ENCODE data around the gene RCAN2. TPM values are rescaled to one million over a fixed set of nuclear protein-coding genes. Genes with fewer than 3 reads are reported as not detected.

RCAN2 gene
- total RNA-seq, 2 experiments from 2014 or later, result 2.8 to 3.1 TPM

- ChIA-PET POLR2A (no interaction called here), CTCF (interaction anchor here (0.7 kb wide), 1 partner anchor 97 kb away, joined by 3 read pairs; no protein-coding TSS in a partner anchor)
- no peak overlapping the region for H3K4me3 Mint-ChIP-seq
- peaks cover 9% of the 10 kb centered on the region for H3K27me3 Mint-ChIP-seq
- DNase-seq, result no peak
- H3K4me1 Mint-ChIP-seq, result no peaks in the 10 kb centered on the region
- H3K9me3 Mint-ChIP-seq, result no peaks in the 10 kb centered on the region
- H3K27ac Mint-ChIP-seq, result no peak overlapping the region
- H3K36me3 Mint-ChIP-seq (ENCODE audit: low read depth), result no peaks in the 10 kb centered on the region
Measured at GRCh38 chr6:46203391-46204177, 287.7 kb downstream of the RCAN2 start.

GRCh38 chr6:46201702-46202101 lies 289.5 kb downstream of the RCAN2 start:
- CTCF ChIA-PET, result no interaction called here
- Mint-ChIP-seq H3K4me1 (no peaks in the 10 kb centered on the region), H3K36me3 (ENCODE audit: low read depth) (no peaks in the 10 kb centered on the region), H3K27me3 (peaks cover 9% of the 10 kb centered on the region), H3K4me3 (no peak overlapping the region), H3K27ac (no peak overlapping the region), H3K9me3 (no peaks in the 10 kb centered on the region)
- POLR2A ChIA-PET, result no interaction called here
- no peak for DNase-seq

- Mint-ChIP-seq H3K9me3 (no peaks in the 10 kb centered on the region), H3K36me3 (ENCODE audit: low read depth) (no peaks in the 10 kb centered on the region), H3K27me3 (peaks cover 17% of the 10 kb centered on the region), H3K4me3 (no peak overlapping the region), H3K4me1 (no peaks in the 10 kb centered on the region), H3K27ac (no peak overlapping the region)
- ChIA-PET POLR2A (no interaction called here), CTCF (interaction anchor here (1.7 kb wide), 1 partner anchor 109 kb away, joined by 4 read pairs; no protein-coding TSS in a partner anchor)
- no peak for DNase-seq
Measured at GRCh38 chr6:46199387-46199786, 291.9 kb downstream of the RCAN2 start.

DNA sequence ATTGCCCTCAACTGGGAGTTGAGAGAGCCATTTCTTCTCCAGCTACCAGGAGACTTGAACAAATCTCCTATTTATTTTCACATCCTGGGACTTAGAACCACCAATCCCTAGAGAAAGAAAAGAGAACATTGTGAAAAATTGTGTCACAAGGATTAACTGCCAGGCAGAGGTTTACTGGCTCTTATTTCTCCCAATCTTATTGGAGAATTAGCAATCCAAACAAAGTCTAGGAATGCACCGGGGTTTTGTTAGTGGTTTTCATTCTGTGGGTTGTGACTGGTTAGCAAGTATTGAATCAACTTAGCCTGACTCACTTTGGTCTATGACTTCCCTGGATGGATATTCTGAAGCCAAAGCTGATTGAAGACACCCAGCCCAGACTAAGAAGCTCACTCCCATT lies 299.3 kb downstream of the RCAN2 start:
- Mint-ChIP-seq H3K27ac (no peak overlapping the region), H3K9me3 (no peaks in the 10 kb centered on the region)

DNA sequence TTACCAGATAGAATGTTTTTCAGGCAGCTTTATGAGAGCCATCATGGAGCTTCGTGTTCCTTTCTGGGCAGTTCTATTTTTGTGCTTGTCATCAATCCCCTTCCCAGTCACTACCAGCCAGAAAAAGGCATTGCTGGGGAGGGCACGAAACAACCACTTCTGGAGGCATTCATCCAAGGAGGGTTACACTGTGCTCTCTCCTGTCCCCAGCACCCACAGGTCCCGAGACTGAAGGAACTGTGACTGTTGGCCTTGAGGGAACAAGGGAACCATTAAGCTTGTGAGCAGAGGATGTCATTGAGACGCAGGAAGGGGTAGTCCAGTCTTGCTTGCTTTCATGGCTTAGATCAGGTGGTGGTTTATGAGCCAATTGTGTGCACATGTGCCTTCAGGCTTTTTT lies 300.4 kb downstream of the RCAN2 start:
- Mint-ChIP-seq H3K9me3 (no peaks in the 10 kb centered on the region), H3K27me3 (peaks cover 25% of the 10 kb centered on the region), H3K4me3 (no peak overlapping the region), H3K36me3 (ENCODE audit: low read depth) (no peaks in the 10 kb centered on the region), H3K27ac (no peak overlapping the region), H3K4me1 (no peaks in the 10 kb centered on the region)
- POLR2A ChIA-PET, result no interaction called here
- CTCF ChIA-PET, result interaction anchor here (0.7 kb wide), 1 partner anchor 16 kb away, joined by 4 read pairs; no protein-coding TSS in a partner anchor
- DNase-seq, result no peak

More for the DNA sequence above, 299.3 kb downstream of the RCAN2 start:
- H3K4me3 Mint-ChIP-seq, result no peak overlapping the region
- ChIA-PET CTCF (no interaction called here), POLR2A (no interaction called here)
- DNase-seq, result no peak
- H3K4me1 Mint-ChIP-seq, result no peaks in the 10 kb centered on the region
- peaks cover 26% of the 10 kb centered on the region for H3K27me3 Mint-ChIP-seq
- no peaks in the 10 kb centered on the region for H3K36me3 Mint-ChIP-seq (ENCODE audit: low read depth)

GRCh38 chr6:46189726-46190125 lies 301.5 kb downstream of the RCAN2 start:
- POLR2A ChIA-PET, result no interaction called here

DNA sequence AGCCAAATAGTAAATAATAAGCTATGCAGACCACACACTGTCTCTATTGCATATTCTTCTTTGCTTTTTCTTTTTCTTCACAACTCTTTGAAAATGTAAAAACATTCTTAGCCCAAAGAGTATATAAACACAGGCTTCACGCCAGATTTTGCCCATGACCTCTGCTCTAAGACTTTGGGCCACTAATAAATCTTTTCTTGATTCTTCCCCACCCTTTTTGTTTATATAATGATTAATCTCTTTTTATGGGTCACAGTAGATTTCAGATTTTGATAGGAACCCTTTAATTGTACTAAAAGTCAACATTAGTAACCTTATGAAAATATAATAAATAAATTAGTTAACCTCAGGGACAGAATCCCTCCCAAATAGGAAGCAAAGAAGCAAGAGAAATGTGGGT lies 304.7 kb downstream of the RCAN2 start:
- no peak overlapping the region for H3K4me3 Mint-ChIP-seq
- H3K27ac Mint-ChIP-seq, result no peak overlapping the region
- ChIA-PET POLR2A (interaction anchor here (1.3 kb wide), 1 partner anchor 56 kb away, joined by 4 read pairs; the partner anchor contains the start of gene ENPP4), CTCF (no interaction called here)
- H3K27me3 Mint-ChIP-seq, result peaks cover 43% of the 10 kb centered on the region
- H3K36me3 Mint-ChIP-seq (ENCODE audit: low read depth), result no peaks in the 10 kb centered on the region
- no peaks in the 10 kb centered on the region for H3K4me1 Mint-ChIP-seq
- DNase-seq, result no peak
- no peaks in the 10 kb centered on the region for H3K9me3 Mint-ChIP-seq

More at GRCh38 chr6:46189726-46190125, 301.5 kb downstream of the RCAN2 start:
- H3K9me3 Mint-ChIP-seq, result no peaks in the 10 kb centered on the region
- H3K4me3 Mint-ChIP-seq, result no peak overlapping the region
- H3K4me1 Mint-ChIP-seq, result no peaks in the 10 kb centered on the region
- no peak overlapping the region for H3K27ac Mint-ChIP-seq
- peaks cover 30% of the 10 kb centered on the region for H3K27me3 Mint-ChIP-seq
- no peak for DNase-seq
- H3K36me3 Mint-ChIP-seq (ENCODE audit: low read depth), result no peaks in the 10 kb centered on the region
- CTCF ChIA-PET, result no interaction called here

DNA sequence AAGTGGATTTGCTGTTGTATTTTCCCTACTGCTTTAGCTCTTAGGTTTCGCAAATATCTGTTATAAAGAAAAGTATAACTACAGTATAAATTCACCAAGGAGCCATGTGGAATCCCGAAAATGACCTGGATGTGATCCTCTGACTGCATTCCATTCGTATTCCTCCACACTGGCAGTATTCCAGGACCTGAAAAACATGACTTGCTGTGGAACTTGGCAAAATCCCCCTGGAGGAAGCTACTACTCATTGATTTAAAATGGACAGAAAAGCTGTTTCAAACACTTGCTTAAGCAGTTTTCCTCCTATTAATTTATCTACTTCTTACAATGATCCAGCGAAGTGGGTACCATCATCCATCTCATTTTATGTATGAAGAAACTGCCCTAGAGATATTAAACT lies 307.1 kb downstream of the RCAN2 start:
- peaks cover 56% of the 10 kb centered on the region for H3K27me3 Mint-ChIP-seq
- H3K4me3 Mint-ChIP-seq, result no peak overlapping the region
- no peaks in the 10 kb centered on the region for H3K9me3 Mint-ChIP-seq
- H3K27ac Mint-ChIP-seq, result no peak overlapping the region
- H3K36me3 Mint-ChIP-seq (ENCODE audit: low read depth), result no peaks in the 10 kb centered on the region
- CTCF ChIA-PET, result no interaction called here
- POLR2A ChIA-PET, result no interaction called here
- H3K4me1 Mint-ChIP-seq, result no peaks in the 10 kb centered on the region
- DNase-seq, result no peak

- POLR2A ChIA-PET, result interaction anchor here (1.0 kb wide), 1 partner anchor 46 kb away, joined by 4 read pairs; the partner anchor contains the start of gene ENPP4
- H3K27me3 Mint-ChIP-seq, result peaks cover 74% of the 10 kb centered on the region
- no peaks in the 10 kb centered on the region for H3K36me3 Mint-ChIP-seq (ENCODE audit: low read depth)
Measured at GRCh38 chr6:46175976-46176375, 315.3 kb downstream of the RCAN2 start.

GRCh38 chr6:46175446-46175845 lies 315.8 kb downstream of the RCAN2 start:
- DNase-seq, result no peak
- ChIA-PET CTCF (no interaction called here), POLR2A (interaction anchor here (1.0 kb wide), 1 partner anchor 46 kb away, joined by 4 read pairs; the partner anchor contains the start of gene ENPP4)
- H3K4me1 Mint-ChIP-seq, result peaks cover 28% of the 10 kb centered on the region
- no peak overlapping the region for H3K4me3 Mint-ChIP-seq
- H3K36me3 Mint-ChIP-seq (ENCODE audit: low read depth), result no peaks in the 10 kb centered on the region
- no peaks in the 10 kb centered on the region for H3K9me3 Mint-ChIP-seq
- peaks cover 74% of the 10 kb centered on the region for H3K27me3 Mint-ChIP-seq
- H3K27ac Mint-ChIP-seq, result peak overlapping the region; percentile 60

More at GRCh38 chr6:46175976-46176375, 315.3 kb downstream of the RCAN2 start:
- no peak for DNase-seq
- no peak overlapping the region for H3K27ac Mint-ChIP-seq
- no peak overlapping the region for H3K4me3 Mint-ChIP-seq
- CTCF ChIA-PET, result interaction anchor here (0.9 kb wide), 1 partner anchor 235 kb away, joined by 3 read pairs; no protein-coding TSS in a partner anchor
- no peaks in the 10 kb centered on the region for H3K9me3 Mint-ChIP-seq
- peaks cover 26% of the 10 kb centered on the region for H3K4me1 Mint-ChIP-seq

DNA sequence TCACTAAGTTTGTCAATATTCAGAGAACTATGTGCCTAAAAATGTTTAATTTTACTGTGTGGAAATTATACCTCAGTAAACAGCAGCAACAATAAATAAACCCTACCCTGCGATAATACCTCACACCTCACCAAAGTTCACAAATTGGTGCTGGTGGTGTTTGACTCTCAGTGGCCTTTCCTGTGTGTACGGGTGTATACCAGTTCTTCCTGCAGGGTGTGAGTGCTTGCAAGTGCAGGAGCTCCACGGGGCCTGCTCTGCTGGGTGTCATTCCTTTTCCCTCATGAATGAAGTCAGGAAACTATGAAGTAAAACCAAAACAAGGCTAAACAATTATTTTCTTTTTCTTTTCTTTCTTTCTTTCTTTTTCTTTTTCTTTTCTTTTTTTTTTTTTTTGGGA lies 316.3 kb downstream of the RCAN2 start:
- DNase-seq, result no peak
- Mint-ChIP-seq H3K36me3 (ENCODE audit: low read depth) (no peaks in the 10 kb centered on the region), H3K4me3 (no peak overlapping the region), H3K9me3 (no peaks in the 10 kb centered on the region), H3K27me3 (peaks cover 74% of the 10 kb centered on the region), H3K4me1 (peaks cover 34% of the 10 kb centered on the region), H3K27ac (no peak overlapping the region)
- ChIA-PET CTCF (interaction anchor here (0.6 kb wide), 1 partner anchor 16 kb away, joined by 4 read pairs; no protein-coding TSS in a partner anchor), POLR2A (no interaction called here)

DNA sequence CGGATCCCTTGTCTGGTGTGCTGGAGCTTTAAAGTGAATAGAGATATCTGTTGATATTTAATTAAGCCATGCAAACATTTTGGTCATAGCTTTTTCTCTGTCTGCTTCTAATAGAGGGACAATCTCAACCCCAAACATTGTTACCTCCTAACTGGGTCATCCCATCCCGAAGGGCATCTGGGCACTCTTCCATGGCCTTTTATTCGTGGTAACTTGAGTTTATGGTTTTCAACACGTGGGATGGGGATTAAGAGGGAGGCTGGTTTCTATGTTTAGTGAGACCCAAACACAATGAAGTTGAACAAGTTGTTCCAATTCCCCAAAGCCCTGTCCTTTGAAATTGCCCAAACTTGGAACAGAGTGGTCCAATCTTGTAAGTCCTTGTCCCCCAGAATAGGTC lies 319.1 kb downstream of the RCAN2 start:
- H3K27me3 Mint-ChIP-seq, result peaks cover 66% of the 10 kb centered on the region
- no peak for DNase-seq
- H3K36me3 Mint-ChIP-seq (ENCODE audit: low read depth), result no peaks in the 10 kb centered on the region
- H3K27ac Mint-ChIP-seq, result no peak overlapping the region
- H3K4me1 Mint-ChIP-seq, result peaks cover 35% of the 10 kb centered on the region
- H3K9me3 Mint-ChIP-seq, result no peaks in the 10 kb centered on the region
- ChIA-PET POLR2A (no interaction called here), CTCF (no interaction called here)
- H3K4me3 Mint-ChIP-seq, result no peak overlapping the region
